SK-N-SH treated with all-trans-retinoic acid at 6 μM for 48 hours (cell line): ENCODE data around the gene NEK10.
A peak's percentile ranks its signal among the peaks of the same experiment; 100 is the strongest.

Source experiments
- ATAC-seq: fragments of 200-7000 bp; cut with Tn5 transposase; 3 replicates; pipeline ENCODE4 v1.9.1; 2020; ENCODE audit warnings: mild to moderate bottlenecking, moderate library complexity
- ARNTL ChIP-seq: fragments of 450-650 bp; formaldehyde crosslinking; IDR thresholded peaks from 2 replicates; pipeline ENCODE4 v1.5.0; 2020; ENCODE audit warnings: low read depth, mild to moderate bottlenecking, moderate library complexity, borderline replicate concordance
- BACH2 ChIP-seq: fragments of 250-450 bp; sonication (Bioruptor Pico); IDR thresholded peaks from 2 replicates; pipeline ENCODE4 v1.9.0; 2021; ENCODE audit warnings: mild to moderate bottlenecking, borderline replicate concordance
- CSDC2 ChIP-seq: fragments of 250-450 bp; sonication (Bioruptor Pico); IDR thresholded peaks from 2 replicates; pipeline ENCODE4 v1.5.0; 2020; ENCODE audit warnings: mild to moderate bottlenecking, moderate library complexity
- ESRRG ChIP-seq: fragments of 250-450 bp; sonication (Bioruptor Pico); IDR thresholded peaks from 2 replicates; pipeline ENCODE4 v1.6.1; 2021; ENCODE audit warnings: mild to moderate bottlenecking
- GLIS3 ChIP-seq: fragments of 250-450 bp; sonication (Bioruptor Pico); IDR thresholded peaks from 2 replicates; pipeline ENCODE4 v1.5.0; 2020; ENCODE audit warnings: mild to moderate bottlenecking, moderate library complexity
- ISL1 ChIP-seq: fragments of 250-450 bp; sonication (Bioruptor Pico); IDR thresholded peaks from 2 replicates; pipeline ENCODE4 v2.1.2; 2022; ENCODE audit warnings: mild to moderate bottlenecking, moderate library complexity
- RARB ChIP-seq: fragments of 250-450 bp; sonication (Bioruptor Pico); IDR thresholded peaks from 2 replicates; pipeline ENCODE4 v1.8.0; 2021; ENCODE audit warnings: mild to moderate bottlenecking, moderate library complexity
- TCF4 ChIP-seq: fragments of 250-450 bp; sonication (Bioruptor Pico); IDR thresholded peaks from 2 replicates; pipeline ENCODE4 v1.8.0; 2021; ENCODE audit warnings: mild to moderate bottlenecking, moderate library complexity, borderline replicate concordance
- TOX ChIP-seq: fragments of 250-450 bp; sonication (Bioruptor Pico); IDR thresholded peaks from 2 replicates; pipeline ENCODE4 v1.8.0; 2021; ENCODE audit warnings: mild to moderate bottlenecking, moderate library complexity, borderline replicate concordance
- ZFP3 ChIP-seq: fragments of 250-450 bp; sonication (Bioruptor Pico); IDR thresholded peaks from 2 replicates; pipeline ENCODE4 v1.5.0; 2020; ENCODE audit warnings: mild to moderate bottlenecking, moderate library complexity
- ZFP30 ChIP-seq: fragments of 450-650 bp; formaldehyde crosslinking; IDR thresholded peaks from 2 replicates; pipeline ENCODE4 v1.5.0; 2022; ENCODE audit warnings: mild to moderate bottlenecking, moderate library complexity
- ZNF70 ChIP-seq: fragments of 450-650 bp; formaldehyde crosslinking; IDR thresholded peaks from 2 replicates; pipeline ENCODE4 v1.5.0; 2020; ENCODE audit warnings: mild to moderate bottlenecking, moderate library complexity
- ZNF8 ChIP-seq: fragments of 450-650 bp; formaldehyde crosslinking; IDR thresholded peaks from 2 replicates; pipeline ENCODE4 v1.5.0; 2020; ENCODE audit warnings: mild to moderate bottlenecking, moderate library complexity
- TF ChIP-seq, protein P1 (sequence below): fragments of 250-450 bp; sonication (Bioruptor Pico); IDR thresholded peaks from 2 replicates; pipeline ENCODE4 v1.5.1; 2021; ENCODE audit warnings: mild to moderate bottlenecking, moderate library complexity
- TF ChIP-seq, protein P2 (sequence below): fragments of 250-450 bp; sonication (Bioruptor Pico); IDR thresholded peaks from 2 replicates; pipeline ENCODE4 v1.5.1; 2020; ENCODE audit warnings: low read depth, mild to moderate bottlenecking, moderate library complexity
- TF ChIP-seq, protein P3 (sequence below): fragments of 250-450 bp; sonication (Bioruptor Pico); IDR thresholded peaks from 2 replicates; pipeline ENCODE4 v1.8.0; 2020; ENCODE audit warnings: mild to moderate bottlenecking, moderate library complexity, borderline replicate concordance
- TF ChIP-seq, protein P4 (sequence below): fragments of 250-450 bp; sonication (Bioruptor Pico); IDR thresholded peaks from 2 replicates; pipeline ENCODE4 v1.5.0; 2020; ENCODE audit warnings: mild to moderate bottlenecking, moderate library complexity
- TF ChIP-seq, protein P5 (sequence below): fragments of 250-450 bp; sonication (Bioruptor Pico); IDR thresholded peaks from 2 replicates; pipeline ENCODE4 v1.8.0; 2021; ENCODE audit warnings: low read depth, mild to moderate bottlenecking, moderate library complexity, borderline replicate concordance

The NEK10 gene

DNA sequence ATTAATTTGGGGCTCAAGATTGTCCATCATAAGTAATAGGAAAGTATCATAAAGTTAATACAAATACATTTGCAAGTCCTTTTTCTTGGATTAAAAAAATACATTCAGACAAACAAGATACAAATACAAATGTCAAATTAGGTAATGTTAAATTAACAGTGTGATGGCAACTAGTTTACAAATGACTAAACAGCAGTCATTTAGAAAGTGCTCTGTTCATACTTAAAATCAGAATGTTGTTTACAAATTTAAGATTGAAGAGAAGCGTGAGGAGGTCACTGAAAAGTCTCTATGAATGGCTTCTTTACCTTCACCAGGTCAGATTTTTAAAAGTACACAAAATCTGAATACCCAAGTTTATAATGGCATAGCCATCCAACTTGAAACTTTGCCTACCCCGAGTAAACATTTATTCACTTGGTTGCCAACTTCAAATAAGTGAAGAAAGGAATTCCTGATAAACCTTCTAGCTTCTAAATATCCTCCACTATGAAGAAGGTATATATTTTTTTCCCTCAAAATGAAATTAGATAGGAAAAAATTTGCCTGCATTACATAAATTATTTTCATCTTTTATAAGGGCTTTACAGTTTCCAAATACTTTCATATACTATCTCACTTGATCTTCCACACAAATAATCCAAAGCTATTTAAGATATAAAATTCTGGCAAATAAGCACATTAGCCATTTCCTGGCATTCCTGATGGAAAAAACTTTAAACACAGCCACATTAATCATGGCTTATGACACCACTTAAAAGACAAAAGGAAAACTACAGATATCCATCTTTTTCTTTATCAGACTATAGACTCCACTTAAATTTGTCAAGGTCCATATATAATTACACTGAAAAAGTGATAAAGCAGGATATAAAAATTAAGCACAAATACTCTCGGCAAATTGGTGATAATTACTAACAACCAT lies 11.5 kb upstream of the NEK10 start:
- TF ChIP-seq ISL1 (CRISPR knock-in tag) (peak; percentile 80), ZNF8 (CRISPR knock-in tag) (no peak)
- no peak for ATAC-seq

DNA sequence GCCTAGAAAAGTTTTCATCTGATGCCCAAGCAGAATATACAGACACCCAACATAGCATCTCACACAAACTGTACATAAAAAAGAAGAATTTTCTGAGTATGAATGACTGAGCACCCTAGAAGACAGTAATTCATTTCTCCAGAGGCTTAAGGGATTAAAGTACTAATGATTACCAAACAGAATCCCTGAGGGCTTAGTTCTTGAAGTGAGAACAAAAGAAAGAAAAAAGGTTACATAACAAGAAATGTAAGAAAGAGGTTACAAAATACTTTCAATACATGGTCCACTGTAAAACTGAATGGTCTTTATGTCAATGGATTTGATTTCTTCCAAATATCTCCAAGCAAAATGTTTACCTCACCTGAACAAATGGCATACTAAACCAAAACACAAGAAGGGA lies 9.1 kb upstream of the NEK10 start:
- no peak for ATAC-seq

DNA sequence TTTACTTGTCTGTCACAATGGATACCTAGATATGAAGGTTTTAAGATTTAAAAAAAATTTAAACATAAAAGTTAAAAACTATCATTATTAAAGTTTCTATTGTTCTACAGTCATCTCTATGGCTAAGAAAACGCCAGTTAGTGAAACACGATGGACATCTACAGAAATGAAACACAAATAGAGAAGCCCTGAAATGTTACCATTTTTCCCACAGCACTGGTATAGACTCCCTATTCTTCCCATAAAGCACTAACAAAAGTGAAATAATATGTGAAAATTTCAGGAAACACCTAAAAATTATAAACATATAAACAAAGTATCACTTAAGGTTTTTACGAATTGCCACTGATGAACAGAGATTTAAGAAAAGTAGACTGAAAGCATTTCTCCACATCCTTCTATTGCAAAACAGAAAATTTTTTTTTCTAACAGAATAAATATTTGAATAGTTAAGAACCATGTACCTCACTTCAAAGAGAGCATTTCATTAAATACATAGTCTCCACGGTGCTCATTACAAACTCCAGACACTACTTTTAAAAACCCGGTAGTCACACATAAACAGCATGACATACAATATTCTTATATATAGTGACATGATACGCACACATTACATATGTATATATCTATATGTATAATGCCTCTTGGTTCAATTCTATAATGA lies 7.1 kb upstream of the NEK10 start:
- no peak for ATAC-seq
- TF ChIP-seq ARNTL (CRISPR knock-in tag), result no peak
- TF ChIP-seq, protein P1, sequence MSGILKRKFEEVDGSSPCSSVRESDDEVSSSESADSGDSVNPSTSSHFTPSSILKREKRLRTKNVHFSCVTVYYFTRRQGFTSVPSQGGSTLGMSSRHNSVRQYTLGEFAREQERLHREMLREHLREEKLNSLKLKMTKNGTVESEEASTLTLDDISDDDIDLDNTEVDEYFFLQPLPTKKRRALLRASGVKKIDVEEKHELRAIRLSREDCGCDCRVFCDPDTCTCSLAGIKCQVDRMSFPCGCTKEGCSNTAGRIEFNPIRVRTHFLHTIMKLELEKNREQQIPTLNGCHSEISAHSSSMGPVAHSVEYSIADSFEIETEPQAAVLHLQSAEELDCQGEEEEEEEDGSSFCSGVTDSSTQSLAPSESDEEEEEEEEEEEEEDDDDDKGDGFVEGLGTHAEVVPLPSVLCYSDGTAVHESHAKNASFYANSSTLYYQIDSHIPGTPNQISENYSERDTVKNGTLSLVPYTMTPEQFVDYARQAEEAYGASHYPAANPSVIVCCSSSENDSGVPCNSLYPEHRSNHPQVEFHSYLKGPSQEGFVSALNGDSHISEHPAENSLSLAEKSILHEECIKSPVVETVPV (CRISPR knock-in tag), result no peak
- TF ChIP-seq ISL1 (CRISPR knock-in tag), result no peak
- TF ChIP-seq, protein P2, sequence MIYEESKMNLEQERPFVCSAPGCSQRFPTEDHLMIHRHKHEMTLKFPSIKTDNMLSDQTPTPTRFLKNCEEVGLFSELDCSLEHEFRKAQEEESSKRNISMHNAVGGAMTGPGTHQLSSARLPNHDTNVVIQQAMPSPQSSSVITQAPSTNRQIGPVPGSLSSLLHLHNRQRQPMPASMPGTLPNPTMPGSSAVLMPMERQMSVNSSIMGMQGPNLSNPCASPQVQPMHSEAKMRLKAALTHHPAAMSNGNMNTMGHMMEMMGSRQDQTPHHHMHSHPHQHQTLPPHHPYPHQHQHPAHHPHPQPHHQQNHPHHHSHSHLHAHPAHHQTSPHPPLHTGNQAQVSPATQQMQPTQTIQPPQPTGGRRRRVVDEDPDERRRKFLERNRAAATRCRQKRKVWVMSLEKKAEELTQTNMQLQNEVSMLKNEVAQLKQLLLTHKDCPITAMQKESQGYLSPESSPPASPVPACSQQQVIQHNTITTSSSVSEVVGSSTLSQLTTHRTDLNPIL (CRISPR knock-in tag), result no peak
- no peak for TF ChIP-seq BACH2 (CRISPR knock-in tag)
- no peak for TF ChIP-seq GLIS3 (CRISPR knock-in tag)
- TF ChIP-seq, protein P3, sequence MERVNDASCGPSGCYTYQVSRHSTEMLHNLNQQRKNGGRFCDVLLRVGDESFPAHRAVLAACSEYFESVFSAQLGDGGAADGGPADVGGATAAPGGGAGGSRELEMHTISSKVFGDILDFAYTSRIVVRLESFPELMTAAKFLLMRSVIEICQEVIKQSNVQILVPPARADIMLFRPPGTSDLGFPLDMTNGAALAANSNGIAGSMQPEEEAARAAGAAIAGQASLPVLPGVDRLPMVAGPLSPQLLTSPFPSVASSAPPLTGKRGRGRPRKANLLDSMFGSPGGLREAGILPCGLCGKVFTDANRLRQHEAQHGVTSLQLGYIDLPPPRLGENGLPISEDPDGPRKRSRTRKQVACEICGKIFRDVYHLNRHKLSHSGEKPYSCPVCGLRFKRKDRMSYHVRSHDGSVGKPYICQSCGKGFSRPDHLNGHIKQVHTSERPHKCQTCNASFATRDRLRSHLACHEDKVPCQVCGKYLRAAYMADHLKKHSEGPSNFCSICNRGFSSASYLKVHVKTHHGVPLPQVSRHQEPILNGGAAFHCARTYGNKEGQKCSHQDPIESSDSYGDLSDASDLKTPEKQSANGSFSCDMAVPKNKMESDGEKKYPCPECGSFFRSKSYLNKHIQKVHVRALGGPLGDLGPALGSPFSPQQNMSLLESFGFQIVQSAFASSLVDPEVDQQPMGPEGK (CRISPR knock-in tag), result no peak
- no peak for TF ChIP-seq ZNF8 (CRISPR knock-in tag)
- TF ChIP-seq ZNF70 (CRISPR knock-in tag), result no peak
- TF ChIP-seq ZFP30, result no peak

More for the DNA sequence above, 9.1 kb upstream of the NEK10 start:
- TF ChIP-seq, protein P4, sequence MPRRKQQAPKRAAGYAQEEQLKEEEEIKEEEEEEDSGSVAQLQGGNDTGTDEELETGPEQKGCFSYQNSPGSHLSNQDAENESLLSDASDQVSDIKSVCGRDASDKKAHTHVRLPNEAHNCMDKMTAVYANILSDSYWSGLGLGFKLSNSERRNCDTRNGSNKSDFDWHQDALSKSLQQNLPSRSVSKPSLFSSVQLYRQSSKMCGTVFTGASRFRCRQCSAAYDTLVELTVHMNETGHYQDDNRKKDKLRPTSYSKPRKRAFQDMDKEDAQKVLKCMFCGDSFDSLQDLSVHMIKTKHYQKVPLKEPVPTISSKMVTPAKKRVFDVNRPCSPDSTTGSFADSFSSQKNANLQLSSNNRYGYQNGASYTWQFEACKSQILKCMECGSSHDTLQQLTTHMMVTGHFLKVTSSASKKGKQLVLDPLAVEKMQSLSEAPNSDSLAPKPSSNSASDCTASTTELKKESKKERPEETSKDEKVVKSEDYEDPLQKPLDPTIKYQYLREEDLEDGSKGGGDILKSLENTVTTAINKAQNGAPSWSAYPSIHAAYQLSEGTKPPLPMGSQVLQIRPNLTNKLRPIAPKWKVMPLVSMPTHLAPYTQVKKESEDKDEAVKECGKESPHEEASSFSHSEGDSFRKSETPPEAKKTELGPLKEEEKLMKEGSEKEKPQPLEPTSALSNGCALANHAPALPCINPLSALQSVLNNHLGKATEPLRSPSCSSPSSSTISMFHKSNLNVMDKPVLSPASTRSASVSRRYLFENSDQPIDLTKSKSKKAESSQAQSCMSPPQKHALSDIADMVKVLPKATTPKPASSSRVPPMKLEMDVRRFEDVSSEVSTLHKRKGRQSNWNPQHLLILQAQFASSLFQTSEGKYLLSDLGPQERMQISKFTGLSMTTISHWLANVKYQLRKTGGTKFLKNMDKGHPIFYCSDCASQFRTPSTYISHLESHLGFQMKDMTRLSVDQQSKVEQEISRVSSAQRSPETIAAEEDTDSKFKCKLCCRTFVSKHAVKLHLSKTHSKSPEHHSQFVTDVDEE (CRISPR knock-in tag), result no peak
- TF ChIP-seq TCF4 (CRISPR knock-in tag) (no peak), ISL1 (CRISPR knock-in tag) (no peak), ARNTL (CRISPR knock-in tag) (no peak), ZNF70 (CRISPR knock-in tag) (no peak), RARB (no peak), ESRRG (CRISPR knock-in tag) (no peak), TOX (CRISPR knock-in tag) (no peak), CSDC2 (CRISPR knock-in tag) (no peak), ZFP3 (CRISPR knock-in tag) (no peak)
- TF ChIP-seq, protein P3 (CRISPR knock-in tag), result no peak
- TF ChIP-seq, protein P1 (CRISPR knock-in tag), result no peak
- TF ChIP-seq, protein P2 (CRISPR knock-in tag), result no peak
- TF ChIP-seq, protein P5, sequence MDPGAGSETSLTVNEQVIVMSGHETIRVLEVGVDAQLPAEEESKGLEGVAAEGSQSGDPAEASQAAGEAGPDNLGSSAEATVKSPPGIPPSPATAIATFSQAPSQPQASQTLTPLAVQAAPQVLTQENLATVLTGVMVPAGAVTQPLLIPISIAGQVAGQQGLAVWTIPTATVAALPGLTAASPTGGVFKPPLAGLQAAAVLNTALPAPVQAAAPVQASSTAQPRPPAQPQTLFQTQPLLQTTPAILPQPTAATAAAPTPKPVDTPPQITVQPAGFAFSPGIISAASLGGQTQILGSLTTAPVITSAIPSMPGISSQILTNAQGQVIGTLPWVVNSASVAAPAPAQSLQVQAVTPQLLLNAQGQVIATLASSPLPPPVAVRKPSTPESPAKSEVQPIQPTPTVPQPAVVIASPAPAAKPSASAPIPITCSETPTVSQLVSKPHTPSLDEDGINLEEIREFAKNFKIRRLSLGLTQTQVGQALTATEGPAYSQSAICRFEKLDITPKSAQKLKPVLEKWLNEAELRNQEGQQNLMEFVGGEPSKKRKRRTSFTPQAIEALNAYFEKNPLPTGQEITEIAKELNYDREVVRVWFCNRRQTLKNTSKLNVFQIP (CRISPR knock-in tag), result no peak
